HEK293 (cell line): ENCODE measurements around the gene MCM7.

ENCODE experiments used
- CTCF ChIA-PET: fragments of 350-600 bp; formaldehyde crosslinking; extraction: SDS; loops from one replicate; lab custom pipeline; 2021; ENCODE audit warnings: antibody characterized with exemption; lab: Yijun Ruan, JAX
- POLR2A ChIA-PET: fragments of 300-600 bp; formaldehyde crosslinking; extraction: SDS; loops from one replicate; lab custom pipeline; 2020; ENCODE audit warnings: antibody characterized with exemption, inconsistent platforms; lab: Yijun Ruan, JAX
- H3K27ac ChIP-seq: fragments of 200-500 bp; sonication (Bioruptor generic); 2 replicates; pipeline ENCODE4 v1.5.1; 2014; ENCODE audit warnings: low read depth, low read length, control low read depth, inconsistent platforms; ENCODE audit errors: extremely low read depth
- H3K36me3 ChIP-seq, 2 experiments: fragments of 200-500 bp in 1 of 2; sonication (Bioruptor generic) in 1 of 2; 1 replicate in 1 of 2; 2 replicates in 1 of 2; pipeline ENCODE4 v1.5.1; 2014 to 2017; ENCODE audit warnings: inconsistent platforms in 2 of 2, low read length in 2 of 2; ENCODE audit not compliant: control insufficient read depth in 2 of 2, insufficient read depth in 1 of 2
- H3K4me1 ChIP-seq: fragments of 200-500 bp; sonication (Bioruptor generic); 2 replicates; pipeline ENCODE4 v1.5.1; 2014; ENCODE audit warnings: mild to moderate bottlenecking, low read length, inconsistent platforms; ENCODE audit not compliant: control insufficient read depth, insufficient read depth
- H3K4me3 ChIP-seq: 2 replicates; pipeline ENCODE4 v1.5.1; 2011; ENCODE audit warnings: low read depth, mild to moderate bottlenecking, control low read depth, low read length, moderate library complexity
- H3K9me3 ChIP-seq: fragments of 200-500 bp; sonication (Bioruptor generic); 2 replicates; pipeline ENCODE4 v1.5.1; 2014; ENCODE audit warnings: low read depth, low read length, inconsistent platforms; ENCODE audit not compliant: control insufficient read depth, insufficient read depth
- GFI1B ChIP-seq: fragments of 450-650 bp; formaldehyde crosslinking; IDR thresholded peaks from 2 replicates; pipeline ENCODE4 v1.5.1; 2016; ENCODE audit warnings: missing biosample characterization, missing genetic modification characterization
- GLIS1 ChIP-seq: fragments of 450-650 bp; formaldehyde crosslinking; IDR thresholded peaks from 2 replicates; pipeline ENCODE4 v1.5.1; 2016; ENCODE audit warnings: missing biosample characterization, missing genetic modification characterization
- KLF10 ChIP-seq: fragments of 450-650 bp; IDR thresholded peaks from 2 replicates; pipeline ENCODE4 v1.5.1; 2018; ENCODE audit warnings: missing biosample characterization, mild to moderate bottlenecking, missing genetic modification characterization
- OSR2 ChIP-seq: fragments of 450-650 bp; formaldehyde crosslinking; IDR thresholded peaks from 2 replicates; pipeline ENCODE4 v1.5.1; 2016; ENCODE audit warnings: missing biosample characterization, missing genetic modification characterization
- SCRT2 ChIP-seq: fragments of 450-650 bp; formaldehyde crosslinking; IDR thresholded peaks from 2 replicates; pipeline ENCODE4 v1.5.1; 2016; ENCODE audit warnings: missing biosample characterization, missing genetic modification characterization
- SP7 ChIP-seq: fragments of 450-650 bp; formaldehyde crosslinking; IDR thresholded peaks from 2 replicates; pipeline ENCODE4 v1.5.1; 2016; ENCODE audit warnings: missing biosample characterization, missing genetic modification characterization
- ZBTB7A ChIP-seq: fragments of 450-650 bp; formaldehyde crosslinking; IDR thresholded peaks from 2 replicates; pipeline ENCODE4 v1.5.1; 2016; ENCODE audit warnings: low read depth, missing biosample characterization, missing genetic modification characterization
- ZFP37 ChIP-seq: fragments of 450-650 bp; formaldehyde crosslinking; IDR thresholded peaks from 2 replicates; pipeline ENCODE4 v1.5.1; 2016; ENCODE audit warnings: missing biosample characterization, missing genetic modification characterization
- ZFP69B ChIP-seq: fragments of 450-650 bp; formaldehyde crosslinking; IDR thresholded peaks from 2 replicates; pipeline ENCODE4 v1.5.1; 2016; ENCODE audit warnings: missing biosample characterization, missing genetic modification characterization
- ZNF132 ChIP-seq: fragments of 450-650 bp; formaldehyde crosslinking; IDR thresholded peaks from 2 replicates; pipeline ENCODE4 v1.5.1; 2017; ENCODE audit warnings: missing biosample characterization, missing genetic modification characterization, borderline replicate concordance
- ZNF19 ChIP-seq: fragments of 450-650 bp; formaldehyde crosslinking; IDR thresholded peaks from 2 replicates; pipeline ENCODE4; 2016; ENCODE audit warnings: missing biosample characterization, missing genetic modification characterization, low read depth
- ZNF2 ChIP-seq: fragments of 450-650 bp; formaldehyde crosslinking; IDR thresholded peaks from 2 replicates; pipeline ENCODE4 v1.5.1; 2016; ENCODE audit warnings: missing biosample characterization, missing genetic modification characterization
- ZNF341 ChIP-seq: fragments of 450-650 bp; formaldehyde crosslinking; IDR thresholded peaks from 2 replicates; pipeline ENCODE4; 2016; ENCODE audit warnings: low read depth, missing biosample characterization, missing genetic modification characterization
- ZNF354C ChIP-seq: fragments of 450-650 bp; formaldehyde crosslinking; IDR thresholded peaks from 2 replicates; pipeline ENCODE4 v1.5.1; 2016; ENCODE audit warnings: missing biosample characterization, missing genetic modification characterization, low read depth, borderline replicate concordance
- ZNF423 ChIP-seq: fragments of 450-650 bp; formaldehyde crosslinking; IDR thresholded peaks from 2 replicates; pipeline ENCODE4 v1.5.1; 2016; ENCODE audit warnings: missing biosample characterization, missing genetic modification characterization
- ZNF510 ChIP-seq: fragments of 450-650 bp; formaldehyde crosslinking; IDR thresholded peaks from 2 replicates; pipeline ENCODE4 v1.5.1; 2018; ENCODE audit warnings: mild to moderate bottlenecking, missing genetic modification characterization, missing biosample characterization; ENCODE audit not compliant: insufficient replicate concordance
- ZNF549 ChIP-seq: fragments of 450-650 bp; IDR thresholded peaks from 2 replicates; pipeline ENCODE4 v1.5.1; 2018; ENCODE audit warnings: missing biosample characterization, missing genetic modification characterization, mild to moderate bottlenecking, inconsistent platforms, moderate library complexity
- ZNF558 ChIP-seq: fragments of 450-650 bp; formaldehyde crosslinking; IDR thresholded peaks from 2 replicates; pipeline ENCODE4 v1.5.1; 2016; ENCODE audit warnings: missing biosample characterization, missing genetic modification characterization
- ZNF560 ChIP-seq: fragments of 450-650 bp; formaldehyde crosslinking; IDR thresholded peaks from 2 replicates; pipeline ENCODE4 v1.5.1; 2017; ENCODE audit warnings: missing biosample characterization, missing genetic modification characterization, borderline replicate concordance
- ZNF610 ChIP-seq: fragments of 450-650 bp; formaldehyde crosslinking; IDR thresholded peaks from 2 replicates; pipeline ENCODE4 v1.5.1; 2016; ENCODE audit warnings: missing biosample characterization, missing genetic modification characterization, borderline replicate concordance
- ZNF623 ChIP-seq: fragments of 450-650 bp; formaldehyde crosslinking; IDR thresholded peaks from 2 replicates; pipeline ENCODE4 v1.5.1; 2016; ENCODE audit warnings: missing biosample characterization, missing genetic modification characterization
- ZNF654 ChIP-seq: fragments of 450-650 bp; formaldehyde crosslinking; IDR thresholded peaks from 2 replicates; pipeline ENCODE4 v1.5.1; 2016; ENCODE audit warnings: low read depth, missing biosample characterization, missing genetic modification characterization
- ZNF670 ChIP-seq: fragments of 450-650 bp; formaldehyde crosslinking; IDR thresholded peaks from 2 replicates; pipeline ENCODE4 v1.5.1; 2016; ENCODE audit warnings: missing biosample characterization, missing genetic modification characterization, low read depth
- ZNF707 ChIP-seq: fragments of 450-650 bp; formaldehyde crosslinking; IDR thresholded peaks from 2 replicates; pipeline ENCODE4 v1.5.1; 2016; ENCODE audit warnings: missing biosample characterization, missing genetic modification characterization
- ZNF747 ChIP-seq: fragments of 450-650 bp; formaldehyde crosslinking; IDR thresholded peaks from 2 replicates; pipeline ENCODE4 v1.5.1; 2016; ENCODE audit warnings: missing biosample characterization, missing genetic modification characterization
- ZNF768 ChIP-seq: fragments of 450-650 bp; formaldehyde crosslinking; IDR thresholded peaks from 2 replicates; pipeline ENCODE4 v1.5.1; 2018; ENCODE audit warnings: missing biosample characterization, mild to moderate bottlenecking, missing genetic modification characterization
- ZNF830 ChIP-seq: fragments of 450-650 bp; IDR thresholded peaks from 2 replicates; pipeline ENCODE4 v1.5.0; 2018; ENCODE audit warnings: missing biosample characterization, missing genetic modification characterization, low read depth, mild to moderate bottlenecking, moderate library complexity
- ZNF837 ChIP-seq: fragments of 450-650 bp; formaldehyde crosslinking; IDR thresholded peaks from 2 replicates; pipeline ENCODE4 v1.5.1; 2016; ENCODE audit warnings: missing biosample characterization, missing genetic modification characterization
- ZXDB ChIP-seq: fragments of 450-650 bp; formaldehyde crosslinking; IDR thresholded peaks from 2 replicates; pipeline ENCODE4 v1.5.1; 2016; ENCODE audit warnings: missing biosample characterization, missing genetic modification characterization
- TF ChIP-seq, protein P1 (sequence below): fragments of 450-650 bp; formaldehyde crosslinking; IDR thresholded peaks from 2 replicates; pipeline ENCODE4 v1.5.1; 2016; ENCODE audit warnings: missing biosample characterization, missing genetic modification characterization
- TF ChIP-seq, protein P2 (sequence below): fragments of 450-650 bp; formaldehyde crosslinking; IDR thresholded peaks from 2 replicates; pipeline ENCODE4 v1.5.1; 2016; ENCODE audit warnings: missing biosample characterization, missing genetic modification characterization

The MCM7 gene

DNA sequence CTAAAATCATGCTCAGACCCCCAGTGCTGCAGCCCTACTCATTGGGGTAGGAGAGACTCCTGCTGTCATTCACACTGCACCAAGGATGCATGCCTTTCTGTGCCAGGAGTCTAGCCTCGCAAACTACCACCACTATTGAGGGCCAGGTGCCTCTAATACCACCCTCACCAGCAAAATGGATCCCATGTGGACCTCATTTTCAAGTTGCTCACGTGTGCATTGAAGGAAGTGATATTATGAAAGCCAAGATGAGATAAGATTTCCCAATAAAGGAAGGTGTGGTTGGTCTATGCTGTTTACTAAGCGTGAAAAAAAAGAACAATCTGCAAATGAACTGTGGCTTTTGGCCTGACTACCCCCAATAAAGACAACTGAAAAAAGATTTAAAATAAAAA, 40.4 kb upstream of the MCM7 start:
- POLR2A ChIA-PET = interaction anchor here (0.9 kb wide), 1 partner anchor 40 kb away, joined by 5 read pairs; the partner anchor contains the start of gene AP4M1
- TF ChIP-seq ZNF623 (tag by site-specific recombination) (no peak), ZNF558 (tag by site-specific recombination) (no peak), OSR2 (tag by site-specific recombination) (no peak), SCRT2 (tag by site-specific recombination) (no peak), ZNF132 (tag by site-specific recombination) (no peak), ZNF19 (tag by site-specific recombination) (no peak), ZNF610 (tag by site-specific recombination) (no peak), ZXDB (tag by site-specific recombination) (no peak), ZNF768 (tag by site-specific recombination) (no peak), ZNF707 (tag by site-specific recombination) (no peak), ZNF423 (no peak)
- H3K4me1 ChIP-seq = no peaks in the 10 kb centered on the region
- no peaks in the 10 kb centered on the region for H3K36me3 ChIP-seq
- H3K4me3 ChIP-seq = no peak overlapping the region
- CTCF ChIA-PET = interaction anchor here (1.5 to 2.6 kb wide), 2 partner anchors 10 to 13 kb away, joined by 8 to 33 read pairs; no protein-coding TSS in a partner anchor
- no peaks in the 10 kb centered on the region for H3K9me3 ChIP-seq
- H3K27ac ChIP-seq = no peak overlapping the region

GRCh38 chr7:100137851-100138760, 36.9 kb upstream of the MCM7 start:
- no peaks in the 10 kb centered on the region for H3K9me3 ChIP-seq
- TF ChIP-seq ZNF747 (tag by site-specific recombination) (no peak), ZNF341 (tag by site-specific recombination) (no peak), ZNF830 (tag by site-specific recombination) (no peak), ZNF670 (no peak), ZNF510 (no peak), KLF10 (tag by site-specific recombination) (no peak)
- TF ChIP-seq, protein P1, sequence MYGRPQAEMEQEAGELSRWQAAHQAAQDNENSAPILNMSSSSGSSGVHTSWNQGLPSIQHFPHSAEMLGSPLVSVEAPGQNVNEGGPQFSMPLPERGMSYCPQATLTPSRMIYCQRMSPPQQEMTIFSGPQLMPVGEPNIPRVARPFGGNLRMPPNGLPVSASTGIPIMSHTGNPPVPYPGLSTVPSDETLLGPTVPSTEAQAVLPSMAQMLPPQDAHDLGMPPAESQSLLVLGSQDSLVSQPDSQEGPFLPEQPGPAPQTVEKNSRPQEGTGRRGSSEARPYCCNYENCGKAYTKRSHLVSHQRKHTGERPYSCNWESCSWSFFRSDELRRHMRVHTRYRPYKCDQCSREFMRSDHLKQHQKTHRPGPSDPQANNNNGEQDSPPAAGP (tag by site-specific recombination) = no peak
- H3K27ac ChIP-seq = no peak overlapping the region
- no peak overlapping the region for H3K4me3 ChIP-seq
- POLR2A ChIA-PET = interaction anchor here (0.8 to 2.1 kb wide), 2 partner anchors 11 to 69 kb away, joined by 4 to 8 read pairs; partner anchors contain the start of gene LAMTOR4
- no peaks in the 10 kb centered on the region for H3K4me1 ChIP-seq
- CTCF ChIA-PET = interaction anchor here (0.6 to 2.1 kb wide), 6 partner anchors 7 to 468 kb away, joined by 3 to 7 read pairs (median 4); no protein-coding TSS in a partner anchor
- H3K36me3 ChIP-seq = no peaks in the 10 kb centered on the region

- POLR2A ChIA-PET = interaction anchor here (0.7 to 1.5 kb wide), 6 partner anchors 16 to 296 kb away, joined by 3 to 7 read pairs (median 4); partner anchors contain the start of genes AP4M1, LAMTOR4, MCM7 and ZCWPW1
- TF ChIP-seq, protein P2, sequence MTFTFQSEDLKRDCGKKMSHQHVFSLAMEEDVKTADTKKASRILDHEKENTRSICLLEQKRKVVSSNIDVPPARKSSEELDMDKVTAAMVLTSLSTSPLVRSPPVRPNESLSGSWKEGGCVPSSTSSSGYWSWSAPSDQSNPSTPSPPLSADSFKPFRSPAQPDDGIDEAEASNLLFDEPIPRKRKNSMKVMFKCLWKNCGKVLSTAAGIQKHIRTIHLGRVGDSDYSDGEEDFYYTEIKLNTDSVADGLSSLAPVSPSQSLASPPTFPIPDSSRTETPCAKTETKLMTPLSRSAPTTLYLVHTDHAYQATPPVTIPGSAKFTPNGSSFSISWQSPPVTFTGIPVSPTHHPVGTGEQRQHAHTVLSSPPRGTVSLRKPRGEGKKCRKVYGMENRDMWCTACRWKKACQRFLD (tag by site-specific recombination) = no peak
- TF ChIP-seq ZFP69B (tag by site-specific recombination) = 0 out of 2 replicates have a peak, but pooled peaks have one; percentile 20
- peak; percentile 75 for TF ChIP-seq ZFP37 (tag by site-specific recombination)
- no peak for TF ChIP-seq ZNF837 (tag by site-specific recombination)
- TF ChIP-seq SP7 (tag by site-specific recombination) = peak; percentile 56; the same call in 1 of the 2 replicates
- peak; percentile 77; the same call in 1 of the 2 replicates for TF ChIP-seq ZNF2 (tag by site-specific recombination)
- no peak for TF ChIP-seq GLIS1 (tag by site-specific recombination)
- TF ChIP-seq ZNF549 (tag by site-specific recombination) = no peak
- no peak for TF ChIP-seq GFI1B (tag by site-specific recombination)
- TF ChIP-seq ZNF654 (tag by site-specific recombination) = peak; percentile 99
- no peak for TF ChIP-seq ZNF354C (tag by site-specific recombination)
- no peak for TF ChIP-seq ZBTB7A (tag by site-specific recombination)
- TF ChIP-seq ZNF560 (tag by site-specific recombination) = no peak
These were observed 31.5 kb upstream of the MCM7 start for GRCh38 chr7:100132697-100133151.

More at GRCh38 chr7:100132697-100133151, 31.5 kb upstream of the MCM7 start:
- H3K9me3 ChIP-seq = no peaks in the 10 kb centered on the region
- H3K27ac ChIP-seq = no peak overlapping the region
- CTCF ChIA-PET = interaction anchor here (0.6 to 8.7 kb wide), 43 partner anchors 8 to 1731 kb away, joined by 3 to 119 read pairs (median 4); partner anchors contain the start of genes AP4M1, GAL3ST4, GPC2 and LAMTOR4
- H3K4me1 ChIP-seq = no peaks in the 10 kb centered on the region
- no peaks in the 10 kb centered on the region for H3K36me3 ChIP-seq
- no peak overlapping the region for H3K4me3 ChIP-seq
